Measurements from ENCODE around the gene FADS6.
"Not testable (repeated sequence)": the region's sequence is repeated elsewhere in the genome, so short reads cannot be mapped to it uniquely, and the experiment has no call there.

DNA sequence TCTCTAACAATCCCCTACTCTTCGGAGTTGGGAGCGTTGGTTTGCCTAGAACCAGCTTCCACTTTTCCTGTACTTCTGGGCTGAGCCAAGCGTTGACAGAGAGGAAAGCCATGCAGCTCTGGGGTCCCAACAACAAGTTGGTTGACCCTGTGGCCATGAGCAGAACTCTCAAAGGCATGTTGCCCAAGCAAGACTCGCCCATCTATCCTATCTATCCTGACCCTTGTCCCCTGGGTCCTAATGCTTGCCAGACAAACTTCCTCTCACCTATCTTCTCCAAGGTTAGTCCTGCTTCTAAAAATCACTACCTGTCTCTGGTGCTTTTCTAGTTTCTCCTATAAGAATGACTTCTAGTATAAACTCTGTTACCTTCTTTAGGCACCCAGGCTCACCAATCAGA is 15.7 kb upstream of the FADS6 start:
- TF ChIP-seq, protein P1, sequence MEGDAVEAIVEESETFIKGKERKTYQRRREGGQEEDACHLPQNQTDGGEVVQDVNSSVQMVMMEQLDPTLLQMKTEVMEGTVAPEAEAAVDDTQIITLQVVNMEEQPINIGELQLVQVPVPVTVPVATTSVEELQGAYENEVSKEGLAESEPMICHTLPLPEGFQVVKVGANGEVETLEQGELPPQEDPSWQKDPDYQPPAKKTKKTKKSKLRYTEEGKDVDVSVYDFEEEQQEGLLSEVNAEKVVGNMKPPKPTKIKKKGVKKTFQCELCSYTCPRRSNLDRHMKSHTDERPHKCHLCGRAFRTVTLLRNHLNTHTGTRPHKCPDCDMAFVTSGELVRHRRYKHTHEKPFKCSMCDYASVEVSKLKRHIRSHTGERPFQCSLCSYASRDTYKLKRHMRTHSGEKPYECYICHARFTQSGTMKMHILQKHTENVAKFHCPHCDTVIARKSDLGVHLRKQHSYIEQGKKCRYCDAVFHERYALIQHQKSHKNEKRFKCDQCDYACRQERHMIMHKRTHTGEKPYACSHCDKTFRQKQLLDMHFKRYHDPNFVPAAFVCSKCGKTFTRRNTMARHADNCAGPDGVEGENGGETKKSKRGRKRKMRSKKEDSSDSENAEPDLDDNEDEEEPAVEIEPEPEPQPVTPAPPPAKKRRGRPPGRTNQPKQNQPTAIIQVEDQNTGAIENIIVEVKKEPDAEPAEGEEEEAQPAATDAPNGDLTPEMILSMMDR (IDR thresholded peaks at IDR 0.05 in 4 of 5, conservative IDR thresholded peaks at IDR 0.05 in 1 of 5), result not testable (repeated sequence)
- not testable (repeated sequence) for TF ChIP-seq POLR2A (IDR thresholded peaks at IDR 0.05)

Measured in gastrocnemius medialis (tissue), 4 donors.